GM21786 (cell line): ENCODE data around the gene PLAAT3.
"Not testable (repeated sequence)": the region's sequence is repeated elsewhere in the genome, so short reads cannot be mapped to it uniquely, and the experiment has no call there.

Experiments
- ATAC-seq: cut with Tn5 transposase; IDR thresholded peaks from one replicate; pipeline ENCODE4 v1.9.1; 2021; ENCODE audit not compliant: unreplicated experiment

The PLAAT3 gene

GRCh38 chr11:63547061-63547460 lies 67.2 kb downstream of the PLAAT3 start:
- no peak for ATAC-seq

GRCh38 chr11:63543711-63544110 lies 70.5 kb downstream of the PLAAT3 start:
- no peak for ATAC-seq

GRCh38 chr11:63542506-63542905 lies 71.7 kb downstream of the PLAAT3 start:
- ATAC-seq = not testable (repeated sequence)

GRCh38 chr11:63537293-63538101 lies 76.7 kb downstream of the PLAAT3 start:
- ATAC-seq = no peak

GRCh38 chr11:63536669-63537292 lies 77.5 kb downstream of the PLAAT3 start, which contains the start of gene PLAAT4:
TSS of gene PLAAT4 (plus strand) at chr11:63536808. CDS start at chr11:63536869, 61 bp downstream.
- ATAC-seq = no peak

- ATAC-seq = no peak
Measured at GRCh38 chr11:63535734-63536133, 78.5 kb downstream of the PLAAT3 start.

GRCh38 chr11:63534895-63535461 lies 79.3 kb downstream of the PLAAT3 start:
- no peak for ATAC-seq

GRCh38 chr11:63534076-63534475 lies 80.2 kb downstream of the PLAAT3 start:
- ATAC-seq = no peak

- no peak for ATAC-seq
Measured at GRCh38 chr11:63532799-63533475, 81.3 kb downstream of the PLAAT3 start.

- no peak for ATAC-seq
Measured at GRCh38 chr11:63532117-63532516, 82.1 kb downstream of the PLAAT3 start.

- ATAC-seq = peak; percentile 85
Measured at GRCh38 chr11:63531074-63531792, 83.0 kb downstream of the PLAAT3 start.

GRCh38 chr11:63530021-63530420 lies 84.2 kb downstream of the PLAAT3 start:
- no peak for ATAC-seq

- ATAC-seq = not testable (repeated sequence)
Measured at GRCh38 chr11:63529373-63529772, 84.9 kb downstream of the PLAAT3 start.

GRCh38 chr11:63528729-63529278 lies 85.4 kb downstream of the PLAAT3 start:
- ATAC-seq = not testable (repeated sequence)

- ATAC-seq = not testable (repeated sequence)
Measured at GRCh38 chr11:63528156-63528555, 86.1 kb downstream of the PLAAT3 start.

- no peak for ATAC-seq
Measured at GRCh38 chr11:63527667-63528066, 86.6 kb downstream of the PLAAT3 start.
